GM12874 (cell line): ENCODE data around the gene TOM1.

Experiments
- TF ChIP-seq, protein P1 (sequence below): IDR thresholded peaks from 2 replicates; pipeline ENCODE4 v1.5.1; 2011; ENCODE audit warnings: low read depth, mild to moderate bottlenecking, control low read depth, low read length, moderate library complexity; ENCODE audit not compliant: insufficient read depth

TOM1 gene

DNA sequence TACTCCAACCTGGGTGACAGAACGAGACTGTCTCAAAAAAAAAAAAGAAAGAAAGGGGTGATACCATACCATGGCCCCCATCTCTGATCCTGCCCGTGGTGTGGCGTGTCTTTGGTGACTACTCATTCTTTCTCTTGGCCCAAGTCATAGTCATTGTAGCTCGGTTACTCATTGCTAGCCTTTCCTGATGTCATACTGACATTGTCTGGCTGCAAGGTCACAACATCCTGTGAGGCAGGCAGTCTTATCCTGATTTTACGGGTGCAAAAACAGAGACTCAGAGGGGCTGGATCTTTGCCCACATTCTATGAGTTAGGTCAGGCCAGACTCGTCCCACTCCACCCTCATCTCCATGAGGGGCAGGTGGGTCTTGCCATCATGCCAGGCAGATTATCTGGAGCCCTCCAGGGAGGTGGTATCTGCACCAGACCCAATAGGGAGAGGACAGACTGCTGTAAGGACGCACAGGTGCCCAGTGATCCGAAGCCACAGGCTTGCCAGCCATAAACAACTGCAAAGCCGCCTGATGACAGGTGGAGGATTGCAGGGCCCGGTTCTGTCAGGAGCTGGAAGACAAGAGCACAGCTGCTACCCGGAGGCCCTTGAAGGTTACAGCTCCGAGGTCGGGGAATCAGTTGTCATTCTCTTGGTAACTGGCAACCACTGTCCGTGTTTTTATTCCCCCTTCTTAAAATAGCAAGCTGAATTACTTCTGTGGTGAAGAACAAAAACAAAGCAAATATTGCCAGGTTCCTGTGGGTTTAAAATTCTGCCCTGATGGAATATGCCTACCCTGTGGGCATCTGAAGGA lies 13.8 kb downstream of the TOM1 start:
- TF ChIP-seq, protein P1, sequence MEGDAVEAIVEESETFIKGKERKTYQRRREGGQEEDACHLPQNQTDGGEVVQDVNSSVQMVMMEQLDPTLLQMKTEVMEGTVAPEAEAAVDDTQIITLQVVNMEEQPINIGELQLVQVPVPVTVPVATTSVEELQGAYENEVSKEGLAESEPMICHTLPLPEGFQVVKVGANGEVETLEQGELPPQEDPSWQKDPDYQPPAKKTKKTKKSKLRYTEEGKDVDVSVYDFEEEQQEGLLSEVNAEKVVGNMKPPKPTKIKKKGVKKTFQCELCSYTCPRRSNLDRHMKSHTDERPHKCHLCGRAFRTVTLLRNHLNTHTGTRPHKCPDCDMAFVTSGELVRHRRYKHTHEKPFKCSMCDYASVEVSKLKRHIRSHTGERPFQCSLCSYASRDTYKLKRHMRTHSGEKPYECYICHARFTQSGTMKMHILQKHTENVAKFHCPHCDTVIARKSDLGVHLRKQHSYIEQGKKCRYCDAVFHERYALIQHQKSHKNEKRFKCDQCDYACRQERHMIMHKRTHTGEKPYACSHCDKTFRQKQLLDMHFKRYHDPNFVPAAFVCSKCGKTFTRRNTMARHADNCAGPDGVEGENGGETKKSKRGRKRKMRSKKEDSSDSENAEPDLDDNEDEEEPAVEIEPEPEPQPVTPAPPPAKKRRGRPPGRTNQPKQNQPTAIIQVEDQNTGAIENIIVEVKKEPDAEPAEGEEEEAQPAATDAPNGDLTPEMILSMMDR = no peak

DNA sequence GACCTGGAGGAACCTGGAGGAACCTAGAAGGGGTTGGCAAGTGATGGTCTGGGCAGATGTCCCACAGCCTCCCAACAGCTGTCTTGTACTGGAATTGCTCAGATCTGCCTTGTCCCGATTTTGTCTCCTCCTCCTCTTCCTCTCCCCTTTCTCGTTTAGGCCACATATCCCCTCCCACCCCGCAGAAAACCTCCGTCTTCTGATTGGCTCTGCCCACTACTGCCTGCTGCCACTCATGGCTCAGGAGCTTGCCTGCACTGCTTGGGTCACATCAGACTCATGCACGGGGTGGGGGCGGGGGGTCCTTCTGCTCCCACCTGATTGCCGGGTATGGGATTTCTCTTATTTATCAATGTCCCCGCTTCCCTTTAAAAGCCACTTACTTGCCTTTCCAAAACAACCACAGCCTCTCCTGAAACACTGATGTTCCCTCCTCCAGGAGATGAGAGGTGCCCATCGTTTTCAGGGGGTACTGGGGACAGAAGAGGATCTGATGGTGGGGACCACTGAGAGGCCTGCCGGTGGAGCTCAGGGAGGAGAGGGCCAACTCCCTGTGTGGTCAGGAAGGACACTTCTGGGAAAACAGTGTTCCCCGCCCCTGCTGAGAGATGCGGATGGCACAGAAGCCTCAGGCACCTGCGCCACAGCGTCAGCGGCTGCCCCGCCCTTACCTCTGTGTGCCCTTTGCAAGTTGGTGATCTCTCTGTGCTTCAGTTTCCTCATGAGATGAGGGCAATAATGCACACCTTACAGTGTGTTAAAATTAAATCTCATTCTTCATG lies 14.7 kb downstream of the TOM1 start:
- TF ChIP-seq, protein P1 = no peak

DNA sequence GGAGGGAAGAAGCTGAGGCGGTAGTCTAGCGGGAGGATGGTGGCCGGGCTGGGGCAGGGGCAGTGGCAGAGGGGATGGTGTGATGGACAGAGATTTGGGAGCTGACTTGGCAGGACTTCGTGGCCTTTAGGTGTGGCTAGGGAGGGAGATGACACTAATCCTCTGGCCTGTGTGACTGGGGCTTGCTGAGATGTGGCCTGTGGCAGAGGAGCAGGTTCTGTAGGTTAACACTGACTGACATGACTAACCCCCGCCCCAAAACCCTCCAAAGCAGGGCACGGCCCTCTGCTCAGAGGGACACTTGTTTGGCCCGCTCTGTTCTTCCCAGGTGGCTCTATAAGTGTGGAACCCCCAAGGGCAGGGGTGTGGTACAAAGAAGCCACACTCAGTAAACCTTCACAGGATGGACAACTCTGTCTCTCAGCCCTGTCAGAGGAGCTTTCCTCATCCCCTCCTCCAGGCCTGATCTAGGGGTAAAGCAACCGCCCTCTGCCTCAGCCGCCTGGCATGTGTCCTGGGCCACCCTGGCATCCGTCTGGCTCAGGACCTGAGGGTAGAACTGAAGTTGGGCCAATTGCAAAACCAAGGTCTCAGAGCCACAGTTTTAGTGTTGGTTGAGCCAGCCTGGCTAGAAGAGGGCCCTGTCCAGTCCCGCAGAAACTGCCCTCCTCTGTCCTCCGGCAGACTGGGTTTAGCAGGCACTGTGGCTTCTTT lies 15.6 kb downstream of the TOM1 start:
- TF ChIP-seq, protein P1 = no peak

GRCh38 chr22:35315855-35316745 lies 16.4 kb downstream of the TOM1 start:
- TF ChIP-seq, protein P1 = no peak

- TF ChIP-seq, protein P1 = no peak
These were observed 17.1 kb downstream of the TOM1 start for GRCh38 chr22:35316751-35317150.

DNA sequence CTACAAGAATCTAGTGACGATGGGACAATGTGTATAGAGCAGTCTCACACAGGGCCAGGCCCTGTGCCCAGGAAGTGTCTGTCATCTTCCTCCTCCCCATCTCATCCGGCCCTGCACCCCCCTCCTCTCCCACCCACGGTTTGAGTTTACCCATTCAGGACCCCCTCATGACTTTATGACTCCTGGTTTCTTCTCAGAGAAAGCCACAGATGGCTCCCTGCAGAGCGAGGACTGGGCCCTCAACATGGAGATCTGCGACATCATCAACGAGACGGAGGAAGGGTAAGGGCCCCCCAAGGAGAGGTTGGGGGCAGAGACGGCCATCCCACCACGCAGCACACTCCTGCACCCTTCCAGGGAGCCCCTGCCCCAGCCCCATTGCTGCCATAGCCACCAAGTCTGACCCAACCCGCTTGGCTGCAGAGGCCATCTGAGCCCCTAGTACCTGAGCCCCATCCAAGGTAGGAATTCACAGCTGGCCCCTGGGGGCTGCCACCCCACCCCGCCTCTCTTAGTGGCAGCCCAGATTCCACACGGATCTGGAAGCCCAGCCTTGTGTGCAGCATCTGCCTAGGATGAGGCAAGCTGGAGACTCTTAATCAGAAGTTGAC lies 18.1 kb downstream of the TOM1 start:
- TF ChIP-seq, protein P1 = no peak
